Measurements from ENCODE around the gene AURKB. TPM values are rescaled to one million over a fixed set of nuclear protein-coding genes. Genes with fewer than 3 reads are reported as not detected.

Gene AURKB
- total and polyA plus RNA-seq, 10 of the 15 experiments (the other 5 are each of a cell fraction or from before 2014, with no cell fraction given), result 52.7 to 209 (median 128) TPM

DNA sequence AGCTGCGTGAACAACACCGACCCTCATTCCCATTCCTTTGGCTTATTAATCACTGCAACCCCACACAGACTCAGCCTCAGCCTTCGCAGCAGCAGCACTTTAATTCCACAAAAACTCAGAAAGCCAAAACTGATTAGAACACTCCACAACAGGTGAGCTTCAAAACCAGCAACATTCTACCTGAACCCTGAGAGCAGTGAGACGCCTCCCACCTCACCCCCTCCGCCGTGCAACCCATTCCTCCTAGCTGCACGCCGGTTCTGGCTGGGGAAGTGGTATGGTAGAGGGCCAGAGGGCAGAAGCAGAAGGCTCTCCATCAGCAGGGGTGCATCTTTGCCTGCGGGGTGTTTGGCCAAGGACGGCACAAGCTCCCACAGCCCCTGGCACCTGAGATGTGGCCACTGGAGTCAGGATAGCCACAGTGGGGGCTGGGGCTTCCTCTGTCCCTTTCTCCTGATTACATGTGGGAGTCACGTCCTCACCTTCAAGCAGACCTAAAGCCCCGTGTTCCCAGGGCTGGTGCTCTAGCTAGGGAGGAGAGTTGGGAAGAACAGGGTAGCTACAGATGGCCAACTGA lies 22.0 kb downstream of the AURKB start:
- RAD21 ChIA-PET (ENCODE audit: unreplicated experiment), result interaction anchor here (0.5 to 8.1 kb wide), 14 partner anchors 8 to 114 kb away, joined by 3 to 117 read pairs (median 5); partner anchors contain the start of genes AURKB, CTC1, SLC25A35 and TMEM107

More for the DNA sequence above, 22.0 kb downstream of the AURKB start:
- no TSS peak for BruUV-seq (replicated peaks)
- in situ Hi-C loops (cut with MboI) (loop anchor here (5.0 kb wide), 1 partner anchor 34 kb away; no protein-coding TSS in a partner anchor), intact Hi-C loops (cut with micrococcal nuclease; ENCODE audit: unreplicated experiment) (loop anchor here (5.0 kb wide), 1 partner anchor 51 kb away; no protein-coding TSS in a partner anchor)
- CTCF ChIA-PET, result interaction anchor here (0.6 to 6.2 kb wide), 13 partner anchors 9 to 560 kb away, joined by 3 to 53 read pairs (median 4); partner anchors contain the start of genes ALOXE3 and AURKB
- H4K20me1 ChIP-seq (ENCODE audit: control insufficient read depth, insufficient read depth), result no peaks in the 10 kb centered on the region
- no peaks in the 10 kb centered on the region for H3K36me3 ChIP-seq (ENCODE audit: control insufficient read depth in 2 of 2, insufficient read depth in 2 of 2, low read length in 1 of 2)
- peak overlapping the region; percentile 68 for H3K4me3 ChIP-seq
- H3K27me3 ChIP-seq (replicated peaks in 1 of 2; ENCODE audit: control insufficient read depth in 2 of 2, insufficient read depth in 2 of 2, low read length in 1 of 2), result no peaks in the 10 kb centered on the region
- FAIRE-seq, result no peak
- TF ChIP-seq HDGF (IDR thresholded peaks at IDR 0.05) (0 out of 2 replicates have a peak, but pooled peaks have one; percentile 36), PAX8 (IDR thresholded peaks at IDR 0.05) (no peak), EED (IDR thresholded peaks at IDR 0.05; ENCODE audit: low read depth) (0 out of 2 replicates have a peak, but pooled peaks have one; percentile 41), SPI1 (IDR thresholded peaks at IDR 0.05; ENCODE audit: borderline replicate concordance, insufficient read depth, low read depth, low read length) (peak; percentile 25; the same call in 1 of the 2 replicates)
- peaks cover 18% of the 10 kb centered on the region for H3K79me2 ChIP-seq (ENCODE audit: control insufficient read depth, insufficient read depth, low read length)
- H3K27ac ChIP-seq (ENCODE audit: control insufficient read depth, insufficient read depth), result peak overlapping the region; percentile 90
- no peaks in the 10 kb centered on the region for H3K9me3 ChIP-seq (replicated peaks; ENCODE audit: control insufficient read depth, insufficient read depth, low read length)
- POLR2A ChIA-PET, result interaction anchor here (0.6 to 8.1 kb wide), 16 partner anchors 8 to 305 kb away, joined by 3 to 146 read pairs (median 12); partner anchors contain the start of genes AURKB, CTC1, HES7 and PER1
- H3K4me1 ChIP-seq (ENCODE audit: control insufficient read depth, insufficient read depth, low read length), result peaks cover 17% of the 10 kb centered on the region
- ATAC-seq, result no peak
- H2AFZ ChIP-seq (ENCODE audit: control insufficient read depth, low read depth, low read length), result no peak overlapping the region
- SMC1A ChIA-PET (ENCODE audit: uncharacterized antibody, unreplicated experiment), result interaction anchor here (0.8 to 4.1 kb wide), 15 partner anchors 8 to 112 kb away, joined by 3 to 40 read pairs (median 5); partner anchors contain the start of genes RANGRF and SLC25A35
- peak overlapping the region; percentile 82 for H3K4me2 ChIP-seq (ENCODE audit: control insufficient read depth, insufficient read depth)
- H3K9ac ChIP-seq (ENCODE audit: control insufficient read depth, insufficient read depth, low read length), result peak overlapping the region; percentile 80
- WGBS (ENCODE audit: insufficient coverage, insufficient replicate concordance, low lambda C conversion rate, missing lambda C conversion rate), result 5% methylated on average over 12 of the region's 12 CpGs
- DNase-seq (ENCODE audit: low read depth, low spot score), result no peak

All from GM12878 (cell line).